Activated CD4-positive, alpha-beta T cell treated with anti-CD3 and anti-CD28 coated beads, Interleukin-2, amount 50 U/mL, for 24 hours (primary cell): ENCODE data around the gene SLC2A4.

ENCODE experiments used
- DNase-seq, 2 donors: peaks; one replicate each; pipeline ENCODE4 v3.0.0-alpha.2; 2020; ENCODE audit warnings: low read depth in 1 of 2, low spot score in 1 of 2

SLC2A4 gene

GRCh38 chr17:7263801-7264078 is 17.8 kb upstream of the SLC2A4 start:
- DNase-seq, result no peak

- DNase-seq, result no peak
Observed at GRCh38 chr17:7266784-7267183, 14.7 kb upstream of the SLC2A4 start.

GRCh38 chr17:7279448-7279847 is 2.1 kb upstream of the SLC2A4 start:
- DNase-seq, result no peak

GRCh38 chr17:7280519-7281073 is 922 bp upstream of the SLC2A4 start:
- DNase-seq, result peak; percentile 79 to 82

- no peak for DNase-seq
Observed at GRCh38 chr17:7281953-7282751, 634 bp downstream of the SLC2A4 start.

GRCh38 chr17:7282752-7283321 is 1.3 kb downstream of the SLC2A4 start:
- no peak for DNase-seq

GRCh38 chr17:7283471-7284216 is 2.1 kb downstream of the SLC2A4 start:
- DNase-seq, result no peak

DNA sequence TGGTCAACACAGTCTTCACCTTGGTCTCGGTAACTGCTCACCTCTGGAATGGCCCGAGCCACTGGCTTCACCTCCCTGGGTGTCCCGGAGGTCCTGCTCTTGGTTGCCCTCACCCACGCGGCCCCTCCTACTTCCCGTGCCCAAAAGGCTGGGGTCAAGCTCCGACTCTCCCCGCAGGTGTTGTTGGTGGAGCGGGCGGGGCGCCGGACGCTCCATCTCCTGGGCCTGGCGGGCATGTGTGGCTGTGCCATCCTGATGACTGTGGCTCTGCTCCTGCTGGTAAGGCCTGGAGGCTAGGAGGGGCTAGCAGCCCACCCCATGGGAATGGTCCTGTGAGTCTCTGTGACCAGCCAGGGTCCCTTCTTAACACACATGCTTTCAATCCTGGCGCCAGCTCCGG is 3.4 kb downstream of the SLC2A4 start:
- DNase-seq, result no peak

DNA sequence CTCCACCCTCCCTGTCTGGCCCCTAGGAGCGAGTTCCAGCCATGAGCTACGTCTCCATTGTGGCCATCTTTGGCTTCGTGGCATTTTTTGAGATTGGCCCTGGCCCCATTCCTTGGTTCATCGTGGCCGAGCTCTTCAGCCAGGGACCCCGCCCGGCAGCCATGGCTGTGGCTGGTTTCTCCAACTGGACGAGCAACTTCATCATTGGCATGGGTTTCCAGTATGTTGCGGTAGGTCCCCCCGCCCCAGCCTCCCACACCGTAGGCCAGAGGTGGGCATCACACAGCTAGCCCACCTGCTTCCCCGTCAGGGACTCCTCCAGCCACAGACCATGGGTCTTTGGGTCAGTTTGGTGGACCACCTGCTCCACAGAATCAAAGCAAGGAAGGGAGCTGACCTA is 4.2 kb downstream of the SLC2A4 start:
- no peak for DNase-seq

GRCh38 chr17:7289256-7290032 is 7.9 kb downstream of the SLC2A4 start:
- DNase-seq, result no peak

GRCh38 chr17:7290166-7290565 is 8.6 kb downstream of the SLC2A4 start:
- DNase-seq, result no peak

DNA sequence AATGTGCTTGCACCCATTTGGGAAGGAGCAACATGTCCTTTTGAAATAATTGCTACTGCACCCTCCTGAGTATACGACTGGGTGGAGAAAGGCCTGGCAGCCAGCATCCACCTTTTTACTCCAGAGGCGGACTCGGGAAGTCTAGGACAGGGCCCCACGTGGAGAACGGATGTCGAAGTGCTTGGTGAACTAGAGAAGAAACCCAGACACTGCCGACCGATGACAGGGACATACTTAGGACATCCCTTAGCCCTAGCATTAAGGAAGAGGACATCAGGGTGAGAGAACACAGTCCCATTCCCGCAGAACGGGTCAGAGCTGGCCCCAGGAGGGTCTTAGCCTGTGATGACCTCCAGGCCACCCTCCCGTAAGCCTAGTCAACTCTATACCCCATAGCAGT is 9.2 kb downstream of the SLC2A4 start:
- DNase-seq, result no peak

DNA sequence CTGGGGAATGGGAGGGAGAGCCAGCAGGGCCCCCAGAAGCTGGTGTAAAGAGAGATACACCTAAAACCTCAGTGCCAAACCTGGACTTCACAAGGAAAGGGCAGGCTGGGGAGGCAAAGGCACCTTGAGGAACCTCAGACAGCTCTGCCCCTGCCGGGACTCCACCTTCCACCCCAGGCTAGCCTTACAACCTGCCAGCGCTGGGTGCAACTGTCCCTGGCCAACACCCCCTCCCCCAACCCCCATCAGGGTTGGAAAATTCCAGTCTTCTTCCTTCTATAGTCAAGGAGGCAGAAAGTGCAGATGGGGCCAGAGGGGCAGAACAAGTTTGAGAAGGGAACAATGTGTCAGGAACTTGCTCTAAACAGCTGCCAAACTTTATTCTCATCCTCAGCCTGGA is 10.7 kb downstream of the SLC2A4 start:
- no peak for DNase-seq

GRCh38 chr17:7292729-7293128 is 11.2 kb downstream of the SLC2A4 start:
- DNase-seq, result no peak

GRCh38 chr17:7293159-7293558 is 11.6 kb downstream of the SLC2A4 start:
- DNase-seq, result no peak

DNA sequence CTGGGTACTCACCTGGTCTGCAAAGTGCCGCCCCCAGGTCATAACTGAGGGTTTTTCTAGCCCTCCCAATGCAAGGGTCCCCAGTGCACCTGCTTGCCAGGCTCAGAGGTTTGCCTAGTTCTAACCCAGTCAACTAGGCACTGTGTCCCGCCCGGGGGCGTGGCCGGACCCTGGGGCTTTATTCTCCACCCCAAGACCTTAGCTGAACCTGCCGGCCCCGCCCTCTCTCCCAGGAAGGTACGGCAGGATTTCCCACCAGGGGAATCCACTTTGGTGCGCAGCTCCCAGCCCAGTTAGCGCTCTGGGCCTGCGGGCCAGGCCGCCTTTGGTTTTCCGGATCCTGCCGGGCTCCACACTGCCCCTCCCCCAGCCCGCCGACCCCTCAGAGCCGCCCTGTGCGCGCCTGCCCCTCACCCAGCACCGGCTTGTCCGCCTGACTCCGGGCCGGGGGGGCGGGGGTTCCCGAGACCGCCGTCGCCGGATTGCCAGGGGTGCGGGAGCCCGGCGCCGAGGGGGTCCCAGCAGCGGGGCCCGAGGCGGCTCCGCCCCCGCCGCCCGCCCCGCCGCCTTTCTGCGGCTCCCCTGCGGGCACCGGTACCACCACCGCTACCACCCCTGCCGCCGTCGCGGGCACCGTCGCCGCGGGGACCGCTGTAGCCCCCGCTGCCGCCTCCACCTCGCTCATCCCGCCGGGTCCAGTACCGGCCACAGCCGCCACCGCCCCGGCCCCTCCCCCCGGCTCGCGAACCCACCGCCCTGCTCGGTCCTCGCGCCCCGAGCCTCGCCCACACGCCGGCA is 12.5 kb downstream of the SLC2A4 start:
- DNase-seq, result no peak

- DNase-seq, result peak; percentile 38 to 43
Observed at GRCh38 chr17:7294614-7295153, 13.2 kb downstream of the SLC2A4 start, which contains the start of gene YBX2. Gene YBX2 (minus strand): TSS chr17:7294639. CDS start chr17:7294500, 139 bp downstream.

DNA sequence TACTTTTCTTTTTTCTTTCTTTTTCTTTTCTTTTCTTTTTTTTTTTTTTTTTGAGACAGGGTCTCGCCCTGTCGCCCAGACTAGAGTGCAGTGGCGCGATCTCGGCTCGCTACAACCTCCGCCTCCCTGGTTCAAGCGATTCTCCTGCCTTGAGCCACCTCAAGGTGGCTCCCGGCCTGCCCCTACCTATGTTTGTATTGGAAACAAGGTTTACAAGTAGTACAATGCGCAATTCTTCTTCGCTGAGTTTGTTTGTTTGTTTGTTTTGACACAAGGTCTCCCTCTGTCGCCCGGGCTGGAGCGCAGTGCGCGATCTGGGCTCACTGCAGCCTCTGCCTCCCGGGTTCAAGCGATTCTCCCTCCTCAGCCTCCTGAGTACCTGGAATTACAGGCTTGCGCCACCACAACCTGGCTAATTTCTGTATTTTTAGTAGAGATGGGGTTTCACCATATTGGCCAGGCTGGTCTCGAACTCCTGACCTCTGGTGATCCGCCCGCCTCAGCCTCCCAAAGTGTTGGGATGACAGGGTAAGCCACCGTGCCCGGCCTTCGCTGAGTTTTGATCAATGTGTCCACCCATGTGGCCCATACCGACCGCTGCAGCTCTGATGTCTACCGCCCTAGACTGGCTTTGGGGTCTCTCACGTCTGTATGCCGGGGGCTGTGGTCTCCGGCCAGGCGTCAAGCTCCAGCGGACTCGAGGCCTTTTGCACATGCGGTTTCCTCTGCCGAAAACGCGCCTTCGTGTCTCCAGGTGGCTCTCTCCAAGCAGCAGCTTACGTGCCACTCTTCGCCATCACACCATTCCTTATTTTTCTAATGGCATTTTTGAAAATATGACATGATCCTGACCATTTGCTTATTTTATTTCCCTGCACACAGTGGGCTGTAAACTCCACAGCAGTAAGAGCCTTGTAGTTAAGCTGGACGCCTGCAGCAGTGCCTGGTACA is 14.0 kb downstream of the SLC2A4 start:
- no peak for DNase-seq
